HG03378 (cell line): ENCODE data around the gene SGCD.
A peak's percentile ranks its signal among the peaks of the same experiment; 100 is the strongest.

Experiments used
- ATAC-seq: cut with Tn5 transposase; IDR thresholded peaks from one replicate; pipeline ENCODE4 v1.9.1; 2021; ENCODE audit warnings: mild to moderate bottlenecking, moderate library complexity; ENCODE audit not compliant: unreplicated experiment

The SGCD gene

DNA sequence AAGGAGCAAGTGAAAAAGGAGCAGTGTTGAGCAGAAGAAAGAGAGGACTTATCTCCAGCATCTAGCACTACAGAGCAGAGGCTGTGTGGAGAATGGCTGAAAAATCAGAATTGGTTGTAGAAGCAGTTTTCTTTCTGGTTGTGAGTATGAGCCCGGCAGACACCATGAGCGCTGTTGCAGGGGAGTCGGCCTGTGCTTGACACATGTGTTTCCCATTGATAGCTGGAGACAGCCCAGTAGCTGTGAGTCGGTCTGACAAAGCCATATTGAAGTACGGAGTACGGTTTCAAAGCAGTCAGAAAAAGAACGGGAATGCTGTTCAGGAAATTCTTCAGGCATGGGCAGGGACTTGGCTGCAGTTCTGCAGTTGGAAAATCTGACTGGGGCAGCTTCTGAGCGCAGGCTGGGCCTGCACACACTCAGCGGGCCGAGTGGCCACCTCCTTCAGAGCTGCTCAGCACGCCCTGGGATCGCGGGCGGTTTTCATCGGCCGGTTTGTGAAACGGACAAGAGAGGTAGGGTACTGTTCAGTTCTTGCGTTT is at the start of gene SGCD:
SGCD (plus strand) TSS at position 447 of the 542 bp plus-strand sequence.
- ATAC-seq: no peak

DNA sequence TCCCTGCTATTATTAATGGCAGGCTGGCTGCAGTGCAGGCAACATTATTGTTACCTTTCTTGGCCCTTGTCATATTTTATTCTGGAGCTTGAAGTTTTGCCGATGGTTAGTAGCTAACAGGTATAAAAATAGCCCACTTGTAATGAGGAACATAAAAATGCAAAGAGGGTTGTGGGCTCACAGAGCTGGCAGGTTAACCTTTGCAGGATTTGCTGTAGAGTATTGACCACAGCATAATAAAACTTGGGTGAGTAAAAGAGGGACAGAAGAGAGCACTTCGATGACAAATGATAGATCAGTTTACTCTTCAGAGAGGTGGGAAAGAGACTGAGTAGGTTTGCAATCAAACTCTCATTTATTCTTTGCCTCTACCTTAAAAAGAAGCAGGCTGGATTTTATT is 49.7 kb upstream of the SGCD start:
- ATAC-seq: no peak

DNA sequence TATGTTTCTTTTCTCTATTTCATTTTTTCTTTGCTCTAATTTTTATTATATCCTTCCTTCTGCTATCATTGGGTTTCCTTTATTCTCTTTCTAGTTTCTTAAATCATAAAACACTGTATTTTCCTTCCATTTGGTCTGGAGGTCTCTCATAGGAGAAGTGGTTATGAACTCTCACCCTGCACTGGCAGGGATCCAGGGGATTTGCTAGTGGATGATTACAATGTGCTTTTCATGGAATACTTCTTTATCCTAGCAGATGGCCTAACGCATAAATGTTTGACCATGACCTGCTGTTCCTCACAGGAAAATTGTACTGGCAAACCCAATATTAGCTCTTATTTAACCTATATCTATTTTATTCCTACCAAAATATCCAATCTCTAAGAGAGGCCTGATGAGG is 31.5 kb upstream of the SGCD start:
- no peak for ATAC-seq

DNA sequence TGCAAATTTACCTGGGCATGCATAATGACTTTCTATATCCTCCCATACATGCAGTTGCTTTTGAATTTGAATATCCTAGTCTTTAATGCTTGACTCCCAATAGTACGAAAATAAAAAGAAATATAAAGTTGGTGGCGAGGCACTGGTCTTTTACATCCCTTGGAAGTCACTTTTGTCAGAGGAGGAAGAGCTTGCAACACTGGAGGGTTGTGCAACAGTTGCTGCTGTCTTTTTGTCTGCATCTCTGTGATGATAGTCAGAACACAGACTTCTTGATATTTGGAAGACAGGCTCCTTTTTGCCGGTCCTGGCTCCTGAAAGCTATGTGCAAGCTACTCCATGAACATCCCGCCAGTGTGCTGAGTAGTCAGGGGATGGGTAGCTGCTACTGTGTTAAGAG is 16.8 kb upstream of the SGCD start:
- ATAC-seq: no peak

DNA sequence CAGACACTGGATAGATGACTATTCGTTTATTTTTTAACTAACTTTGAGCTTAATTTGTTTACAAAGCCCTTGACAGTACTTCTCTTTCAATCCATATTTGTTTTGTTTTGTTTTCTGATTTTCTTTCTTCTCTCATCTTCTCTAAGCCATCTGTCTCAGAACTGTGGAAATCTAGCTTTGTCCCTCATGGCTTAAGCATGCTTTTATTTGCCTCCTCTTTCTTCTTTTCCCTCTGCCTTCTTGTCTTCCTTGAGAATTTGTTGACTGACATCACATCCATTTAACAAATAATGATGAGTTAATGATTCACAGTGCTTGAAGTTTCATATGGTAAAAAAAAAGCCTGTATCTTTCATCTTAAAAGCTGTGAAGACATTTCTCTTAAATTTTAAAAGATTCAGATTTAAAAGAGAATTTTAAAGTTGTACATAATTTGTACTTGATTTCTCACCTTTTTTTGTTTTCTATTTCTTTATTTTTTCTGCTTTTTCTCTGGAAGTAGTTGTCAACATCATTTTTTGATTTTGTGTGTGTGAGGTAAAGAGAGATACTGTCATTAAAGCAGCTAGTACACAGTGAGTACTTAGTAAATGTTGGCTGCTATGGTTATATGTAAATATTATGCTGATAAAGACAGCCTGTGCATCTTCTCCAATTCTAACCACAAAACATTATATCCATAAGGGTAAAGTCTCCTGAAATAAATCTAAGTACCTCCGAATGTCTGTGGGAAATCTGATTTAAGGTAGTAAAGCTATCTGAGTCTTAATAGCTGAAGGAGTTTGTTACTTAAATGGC is 13.9 kb upstream of the SGCD start:
- no peak for ATAC-seq

DNA sequence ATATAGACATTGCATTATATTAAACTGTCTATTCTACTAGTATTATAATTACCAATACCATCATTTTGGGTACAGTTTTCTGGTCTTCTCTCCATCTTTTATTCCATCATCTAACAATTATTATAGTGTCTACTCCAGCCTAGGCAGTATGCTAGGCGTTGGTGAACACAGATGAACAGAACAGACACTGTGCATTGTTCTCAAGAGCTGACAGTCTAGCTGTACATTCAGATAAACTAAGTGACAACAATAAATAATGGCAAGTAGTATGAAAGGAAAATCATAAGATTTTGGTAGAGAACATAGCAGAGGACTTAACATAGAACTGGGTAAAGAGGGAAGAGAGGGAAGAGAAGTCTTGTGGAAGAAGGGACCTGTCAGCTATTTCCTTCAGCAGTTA is 12.5 kb upstream of the SGCD start:
- no peak for ATAC-seq

DNA sequence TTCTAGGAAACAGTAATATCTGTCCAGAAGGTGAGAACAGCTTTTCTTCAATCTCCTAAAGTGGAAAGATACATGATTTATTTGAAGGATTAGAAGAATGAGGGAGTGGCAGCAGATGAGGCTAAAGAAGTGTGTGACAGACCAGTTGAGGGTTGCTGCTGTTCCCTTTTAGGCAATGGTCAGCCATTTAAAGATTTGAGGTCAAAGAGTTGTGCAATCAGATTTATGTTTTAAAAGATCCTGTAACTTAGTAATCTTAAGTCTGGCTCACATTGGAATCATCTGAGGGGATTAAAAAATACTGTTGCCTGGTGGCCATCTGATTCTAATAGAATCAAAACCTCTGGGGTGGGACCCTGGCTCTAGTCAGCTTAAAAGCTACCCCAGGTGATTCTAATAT is 4.3 kb upstream of the SGCD start:
- no peak for ATAC-seq

DNA sequence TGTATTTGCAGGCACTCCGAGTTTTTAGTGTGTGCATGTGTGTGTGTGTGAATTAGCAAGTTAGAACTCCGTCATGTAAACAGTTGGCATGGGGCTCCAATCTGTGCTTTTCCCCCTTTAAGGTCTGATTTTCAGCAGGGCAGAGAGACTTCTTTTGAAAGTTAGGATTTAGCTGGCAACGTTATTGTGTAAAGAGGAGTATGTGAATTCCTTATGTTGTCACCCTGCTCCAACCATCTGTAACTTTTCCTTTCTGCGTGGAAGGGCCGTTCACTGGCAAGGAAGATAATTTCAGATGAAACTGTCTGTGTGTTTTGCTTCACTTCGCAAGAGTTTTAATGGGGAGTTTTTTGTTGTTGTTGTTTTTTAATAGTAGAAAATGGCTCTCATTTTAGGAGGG is 332 bp downstream of the SGCD start:
- ATAC-seq: no peak

DNA sequence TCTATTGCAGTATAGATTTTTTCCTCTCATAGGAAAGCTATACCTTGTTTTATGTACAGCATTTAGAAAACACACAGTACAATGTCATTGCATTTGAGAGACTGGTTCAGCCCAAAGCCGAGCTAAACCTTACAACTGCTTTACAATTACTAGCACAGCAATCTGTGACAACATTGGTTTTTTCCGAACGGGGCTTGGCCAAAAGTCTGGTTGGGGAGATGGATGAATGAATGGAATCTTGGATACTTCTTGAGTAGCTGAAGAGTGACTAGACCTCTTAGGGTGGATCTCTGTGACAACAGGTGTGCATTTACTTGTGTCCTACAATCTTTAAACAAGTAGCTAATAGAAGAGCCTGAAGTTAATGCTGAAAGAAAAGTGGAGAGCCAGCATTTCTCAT is 1.2 kb downstream of the SGCD start:
- no peak for ATAC-seq

DNA sequence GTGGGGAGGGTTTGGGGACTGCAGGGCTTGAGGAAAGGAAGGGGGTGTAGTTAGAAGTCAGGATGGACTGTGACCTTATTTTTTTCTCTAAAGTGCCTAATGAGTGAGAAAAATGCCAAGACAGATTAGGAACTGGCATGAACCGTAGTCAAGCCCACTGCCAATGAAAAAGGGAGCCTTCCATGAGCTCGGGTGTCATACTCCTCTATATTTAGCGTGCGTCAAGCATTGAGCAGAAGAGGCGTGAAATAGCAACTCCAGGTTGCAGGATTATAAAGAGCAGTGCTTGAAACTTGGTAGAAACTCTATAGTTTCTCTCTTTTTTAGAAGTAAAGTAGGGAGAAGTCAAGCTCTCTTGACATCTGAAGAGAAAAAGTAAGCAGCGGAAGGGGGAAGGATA is 1.8 kb downstream of the SGCD start:
- no peak for ATAC-seq

DNA sequence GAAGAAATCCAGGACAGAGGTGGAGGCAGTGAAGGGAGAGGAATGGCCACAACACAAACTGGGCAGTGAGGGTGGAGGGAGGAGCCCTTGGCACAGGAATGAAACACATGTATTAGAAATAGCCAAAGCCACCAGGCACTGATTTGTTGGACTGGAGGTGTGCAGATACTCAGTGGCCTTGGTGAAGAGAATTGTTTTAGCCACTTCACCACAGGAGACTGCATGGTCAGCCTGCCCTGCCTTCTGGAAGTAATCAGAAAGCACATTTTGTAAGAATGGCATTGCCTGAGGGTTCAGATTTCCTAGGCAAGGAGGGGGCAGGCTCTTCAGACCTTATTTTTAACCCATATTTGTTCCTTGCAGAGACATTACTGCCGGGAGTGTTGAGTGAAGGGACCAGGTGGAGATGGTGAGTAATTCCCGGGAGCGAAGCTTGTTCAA is 2.2 kb downstream of the SGCD start:
- no peak for ATAC-seq

DNA sequence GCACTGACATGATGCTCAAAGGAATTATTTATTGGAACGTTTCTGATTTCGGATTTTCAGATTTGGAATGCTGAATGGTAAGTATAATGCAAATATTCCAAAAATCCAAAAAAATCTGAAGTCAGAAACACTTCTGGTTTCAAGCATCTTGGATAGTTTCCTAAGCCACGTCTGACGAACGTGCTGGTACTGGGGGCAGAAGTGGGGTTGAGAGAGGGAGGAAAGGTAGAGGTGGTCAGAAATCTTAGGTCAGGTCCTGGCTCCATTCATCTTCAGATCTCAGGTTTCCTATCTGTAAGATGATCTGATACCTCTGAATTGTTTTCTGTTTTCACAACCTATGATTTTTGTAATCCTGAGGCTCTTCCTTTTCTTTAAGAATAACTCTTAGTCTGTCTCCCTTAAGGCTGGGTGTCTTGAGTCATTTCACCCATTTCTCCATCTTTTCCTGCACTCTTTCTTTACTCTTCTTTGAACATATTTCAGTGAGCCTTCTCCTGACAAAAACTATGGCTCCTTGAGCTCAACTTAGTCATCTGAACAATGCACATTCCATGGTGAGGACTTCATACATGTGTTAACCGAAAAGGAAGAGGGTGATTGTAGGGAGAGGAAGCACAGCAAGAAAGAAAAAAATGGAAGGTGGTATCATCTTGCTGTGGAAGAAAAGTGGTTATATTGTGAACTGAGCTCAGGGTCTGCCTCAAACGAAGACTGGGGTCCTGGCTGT is 3.3 kb downstream of the SGCD start:
- ATAC-seq: no peak

DNA sequence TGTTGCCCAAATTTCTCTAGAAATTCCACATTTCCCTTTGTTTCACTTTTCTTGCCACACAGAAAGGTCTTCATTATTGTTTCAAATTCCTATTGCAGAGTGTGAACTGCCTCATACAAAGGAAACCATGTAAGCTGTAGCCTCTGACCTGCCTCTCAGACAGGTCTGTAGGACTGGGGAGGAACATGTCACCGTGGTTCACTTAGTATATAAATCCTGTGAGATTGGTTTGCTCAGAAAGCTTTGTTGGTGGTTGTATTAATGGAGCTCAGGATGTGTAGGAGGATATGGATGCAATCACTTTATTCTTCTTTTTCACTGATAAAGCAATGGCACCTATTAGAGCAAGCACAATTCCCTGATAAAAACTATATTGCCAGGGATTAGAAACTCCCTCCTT is 4.2 kb downstream of the SGCD start:
- ATAC-seq: no peak

DNA sequence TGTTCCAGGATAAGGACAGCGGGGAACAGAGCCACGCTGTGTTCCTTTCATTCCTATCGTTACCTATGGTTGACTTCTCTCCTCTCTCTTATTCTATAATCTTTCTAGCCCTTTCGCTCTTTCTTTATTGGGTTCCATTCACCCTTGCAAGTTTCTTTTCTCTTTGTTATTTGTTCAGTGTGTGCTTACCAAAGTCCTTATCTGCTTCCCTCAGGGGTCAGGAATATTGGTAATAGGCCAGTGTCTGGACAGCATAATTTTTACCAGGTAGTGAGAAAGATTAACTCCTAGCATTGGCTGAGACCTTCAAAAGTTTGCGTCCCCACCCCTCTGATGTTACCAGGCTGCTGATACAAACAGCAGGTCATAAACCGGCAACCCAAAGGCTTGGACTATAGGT is 4.9 kb downstream of the SGCD start:
- ATAC-seq: no peak

DNA sequence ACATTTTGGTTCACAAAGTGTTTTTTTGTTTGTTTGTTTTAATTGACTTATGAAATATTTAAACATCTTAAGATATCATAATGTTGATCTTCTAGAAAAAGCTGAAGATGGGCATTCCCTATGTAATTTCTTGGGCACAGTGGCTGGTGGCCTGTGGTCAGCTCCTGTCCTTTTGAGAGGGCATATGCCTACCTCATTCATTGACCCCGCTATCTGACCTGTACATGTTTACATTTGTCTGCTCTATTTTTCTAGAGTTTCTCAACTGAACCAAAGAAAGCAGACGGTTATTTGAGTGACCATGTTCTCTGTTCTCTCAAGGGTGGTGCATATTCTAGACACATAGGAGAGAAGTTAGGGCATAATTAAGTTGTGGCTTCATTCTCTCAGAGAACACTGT is 5.3 kb downstream of the SGCD start:
- no peak for ATAC-seq

DNA sequence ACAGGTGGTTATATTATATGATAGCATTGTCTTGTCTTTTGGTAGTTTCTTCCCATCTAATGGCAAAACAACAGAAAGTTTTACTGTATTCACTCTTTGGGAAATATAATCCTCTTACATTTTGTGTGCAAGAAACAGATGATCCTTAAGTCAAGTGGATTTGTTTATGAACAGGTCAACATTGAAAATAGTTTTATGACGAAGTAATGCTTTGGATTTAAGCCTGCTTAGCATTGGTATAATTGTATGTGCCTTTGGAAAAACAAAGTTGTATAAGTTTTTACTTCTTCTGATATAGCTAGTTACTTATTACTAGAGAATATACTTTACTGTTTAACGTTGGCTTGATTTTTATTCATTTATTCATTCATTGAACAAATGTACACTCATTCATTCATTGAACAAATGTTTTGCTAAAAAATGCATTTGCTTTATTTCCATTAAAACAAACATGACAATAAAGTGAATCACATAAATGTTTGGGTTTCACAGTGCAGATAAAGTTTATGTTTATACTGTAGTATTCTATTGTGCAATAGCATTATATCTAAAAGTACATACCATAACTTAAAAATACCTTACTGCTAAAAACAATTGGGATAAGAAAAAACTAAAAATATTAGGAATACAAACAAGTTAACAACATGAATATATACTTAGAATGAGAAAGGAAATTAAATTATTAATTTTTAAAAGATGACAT is 12.3 kb downstream of the SGCD start:
- no peak for ATAC-seq

DNA sequence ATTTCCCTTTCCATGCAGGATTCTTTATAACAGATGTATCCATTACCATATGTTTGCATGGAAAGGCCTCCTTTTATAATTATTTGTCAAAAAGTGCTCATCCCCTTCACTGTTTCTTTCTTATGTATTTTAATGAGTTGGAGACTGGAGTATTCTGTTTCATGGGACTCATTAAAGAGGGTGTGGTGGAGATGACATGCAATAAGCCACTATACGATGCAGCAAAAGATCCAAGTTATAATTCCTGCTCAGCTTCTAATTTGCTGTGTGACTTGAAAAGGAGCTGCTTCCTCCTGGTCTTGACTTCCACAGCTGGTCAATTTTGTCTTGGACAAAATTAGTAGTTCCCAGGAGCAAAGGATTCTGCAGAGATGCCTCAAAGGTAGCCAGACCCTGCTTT is 13.9 kb downstream of the SGCD start:
- no peak for ATAC-seq

DNA sequence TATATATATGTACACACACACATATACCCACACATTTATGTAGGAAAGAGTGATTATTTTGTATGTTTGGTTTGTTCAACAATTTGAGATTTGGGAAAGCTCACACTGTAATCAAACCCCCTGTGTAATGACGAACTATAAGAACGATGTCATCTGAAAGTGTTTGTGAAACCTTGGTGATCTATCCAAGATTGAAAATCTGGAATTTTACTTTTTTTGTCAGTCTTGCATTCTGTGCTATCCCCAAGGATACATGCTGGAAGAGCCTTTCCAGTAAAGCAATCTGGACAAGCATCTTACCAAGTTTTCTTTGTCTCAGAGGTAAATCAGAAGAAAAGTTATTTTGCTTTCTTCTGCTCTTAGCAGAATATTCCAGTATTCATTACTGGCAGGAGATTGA is 23.3 kb downstream of the SGCD start:
- no peak for ATAC-seq

DNA sequence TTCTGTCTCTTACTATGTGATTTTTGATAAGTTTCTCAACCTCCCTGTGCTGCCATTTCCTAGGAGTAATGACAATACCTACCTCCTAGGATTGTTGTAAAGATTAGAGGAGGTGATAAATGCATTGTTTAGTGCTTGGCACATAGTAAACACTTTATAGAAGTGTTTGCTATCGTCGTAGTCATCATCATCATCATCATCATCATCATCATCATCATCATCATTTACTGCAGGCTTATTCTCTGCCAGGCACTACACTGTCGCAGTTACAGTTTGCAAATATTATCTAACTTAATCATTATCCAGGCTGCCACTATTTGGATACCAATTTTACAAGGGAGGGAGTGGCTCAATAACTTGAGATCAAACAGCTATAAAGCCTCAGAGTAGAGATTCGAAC is 24.5 kb downstream of the SGCD start:
- no peak for ATAC-seq

DNA sequence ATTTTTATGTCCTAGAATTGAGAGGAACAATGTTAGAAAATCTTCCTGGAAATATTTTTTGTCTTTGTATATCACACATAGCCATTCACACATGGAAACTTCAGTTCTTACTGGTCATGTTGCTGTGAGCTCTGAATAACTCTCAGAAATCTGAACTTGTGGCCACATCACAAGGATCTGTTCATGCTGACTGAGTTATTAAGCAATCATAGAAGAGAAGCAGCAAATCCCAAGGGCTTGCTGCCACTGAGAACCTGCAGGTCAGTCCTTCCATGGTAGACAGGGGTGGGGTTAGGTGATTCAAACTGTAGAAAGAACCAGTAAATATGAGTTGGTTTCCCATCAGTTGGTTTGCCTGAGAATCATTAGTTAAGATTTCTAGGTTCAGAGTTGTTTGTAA is 27.6 kb downstream of the SGCD start:
- ATAC-seq: no peak

DNA sequence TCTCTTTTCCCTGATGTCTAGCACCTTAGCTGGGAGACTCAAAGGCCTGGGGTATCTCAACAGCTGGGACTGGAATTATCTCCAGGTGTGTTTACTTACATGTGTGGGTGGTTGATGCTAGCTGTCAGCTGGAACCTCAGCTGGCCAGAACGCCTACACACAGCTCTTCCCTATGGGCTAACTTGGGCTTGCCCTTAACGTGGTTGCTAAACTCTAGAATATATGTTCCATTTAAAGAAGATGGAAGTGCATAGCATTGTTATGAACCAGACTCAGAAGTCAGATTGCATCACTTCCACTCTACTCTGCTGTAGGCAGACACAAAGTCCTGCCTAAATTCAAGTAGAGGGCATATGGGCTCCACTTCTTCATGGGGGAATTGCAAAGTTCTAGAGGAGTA is 29.3 kb downstream of the SGCD start:
- peak; percentile 40 for ATAC-seq

DNA sequence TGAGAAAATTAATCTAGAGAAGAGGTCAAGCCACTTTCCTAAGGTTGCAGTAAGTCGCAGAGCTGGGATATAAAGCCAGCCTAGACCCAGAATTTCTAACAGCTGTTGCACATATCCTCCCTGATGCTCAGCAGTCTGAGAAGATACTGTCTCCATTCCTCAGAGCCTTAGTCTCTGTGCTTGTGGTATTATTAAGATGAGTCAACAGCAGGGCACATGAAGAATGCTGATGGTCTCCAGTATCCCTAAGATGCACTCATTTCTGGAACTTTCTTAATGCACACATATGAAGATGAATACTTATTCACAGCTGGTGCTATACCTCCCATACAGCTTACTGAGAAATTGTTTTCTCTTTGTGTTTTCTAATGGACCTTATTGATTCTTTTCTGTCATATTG is 32.5 kb downstream of the SGCD start:
- ATAC-seq: peak; percentile 52
